ENCODE results near the gene TMEM91.

DNA sequence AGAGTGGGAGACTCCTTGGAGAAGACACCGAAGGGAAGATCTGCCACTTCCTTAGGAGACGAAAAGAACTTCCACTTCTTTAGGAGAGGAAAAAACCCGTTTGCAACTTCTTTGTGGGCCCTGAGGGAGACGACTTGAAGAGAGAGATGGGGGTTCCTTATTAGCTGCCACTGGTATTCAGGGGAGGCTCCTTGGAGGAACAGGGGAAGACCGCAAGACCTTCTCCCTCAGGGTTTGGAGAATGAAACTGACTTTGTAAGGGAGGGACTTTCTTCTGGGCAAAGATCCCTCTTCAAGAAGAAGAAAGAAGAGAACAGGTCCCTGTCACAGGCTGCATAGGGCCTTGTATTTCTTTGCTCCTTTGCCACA, 21.7 kb downstream of the TMEM91 start:
- no peak for TF ChIP-seq EZH2 (IDR thresholded peaks at IDR 0.05; ENCODE audit: borderline replicate concordance, insufficient read depth, low read depth, low read length, poor library complexity, severe bottlenecking)
- TF ChIP-seq CTCF (IDR thresholded peaks at IDR 0.05): no peak

All from B cell (primary cell).